ENCODE data around the gene GRK5.
"Not testable (repeated sequence)": the region's sequence is repeated elsewhere in the genome, so short reads cannot be mapped to it uniquely, and the experiment has no call there.

GRK5 gene

DNA sequence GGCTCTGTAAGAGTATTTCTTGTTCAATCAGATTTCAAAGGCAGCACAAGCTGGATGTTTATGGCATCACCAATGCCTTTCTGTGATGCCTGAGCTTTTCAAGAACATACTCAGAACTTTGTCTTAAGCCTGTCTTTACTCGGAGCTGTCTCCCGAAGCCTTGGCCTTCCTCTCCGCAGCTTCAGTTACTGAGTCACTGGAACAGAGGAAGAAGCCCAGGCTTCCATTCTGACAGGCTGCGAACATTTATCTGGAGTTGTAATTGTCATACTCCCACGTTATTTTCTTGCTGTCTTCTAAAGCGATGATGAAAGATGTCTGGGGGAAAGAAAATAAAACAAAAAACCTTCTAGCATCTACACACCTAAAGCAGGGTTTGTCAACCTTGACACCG lies 43.9 kb downstream of the GRK5 start:
- peak overlapping the region; percentile 7 to 21 for H3K9ac ChIP-seq (ENCODE audit: low read length in 2 of 2)
- no peaks in the 10 kb centered on the region for H3K27me3 ChIP-seq (ENCODE audit: control insufficient read depth in 1 of 2, insufficient read depth in 2 of 2, low read length in 2 of 2)
- H3K9me3 ChIP-seq (ENCODE audit: control insufficient read depth in 2 of 2, low read length in 2 of 2), result no peaks in the 10 kb centered on the region
- peak overlapping the region in 1 of 2 donors; percentile 5 for H3K4me3 ChIP-seq (ENCODE audit: low read length in 2 of 2)
- peak overlapping the region; percentile 91 for H3K27ac ChIP-seq (ENCODE audit: low read length)
- no peaks in the 10 kb centered on the region for H3K36me3 ChIP-seq (ENCODE audit: control insufficient read depth in 2 of 2, insufficient read depth in 2 of 2, low read length in 2 of 2)
- H3K4me1 ChIP-seq (ENCODE audit: control insufficient read depth, insufficient read depth, low read length), result peaks cover 77% of the 10 kb centered on the region

DNA sequence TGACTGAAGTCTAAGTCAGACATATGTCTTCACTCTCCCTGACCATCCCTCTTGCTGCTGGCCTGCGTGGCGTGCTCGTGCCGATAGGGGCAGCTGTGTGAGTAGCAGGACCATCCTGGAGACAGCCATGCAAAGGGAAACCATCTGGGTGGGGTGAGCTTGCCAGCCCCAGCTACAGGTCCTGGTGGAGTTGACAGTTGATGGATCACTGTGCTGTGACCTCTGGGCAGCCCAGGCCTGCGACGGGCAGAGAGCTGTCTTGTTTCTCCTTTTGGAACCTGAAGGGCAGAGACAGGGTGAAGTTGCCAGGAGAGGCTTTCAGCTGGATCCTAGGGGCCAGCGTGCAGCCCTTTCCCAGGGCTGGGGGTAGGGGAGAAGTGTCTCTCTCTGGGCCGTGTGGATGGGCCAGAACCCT lies 44.7 kb downstream of the GRK5 start:
- H3K9me3 ChIP-seq (ENCODE audit: control insufficient read depth in 2 of 2, low read length in 2 of 2), result no peaks in the 10 kb centered on the region
- H3K27ac ChIP-seq (ENCODE audit: low read length), result peak overlapping the region; percentile 91
- H3K4me1 ChIP-seq (ENCODE audit: control insufficient read depth, insufficient read depth, low read length), result peaks cover 70% of the 10 kb centered on the region
- H3K27me3 ChIP-seq (ENCODE audit: control insufficient read depth in 1 of 2, insufficient read depth in 2 of 2, low read length in 2 of 2), result no peaks in the 10 kb centered on the region
- no peak overlapping the region for H3K9ac ChIP-seq (ENCODE audit: low read length in 2 of 2)
- peak overlapping the region in 1 of 2 donors; percentile 5 for H3K4me3 ChIP-seq (ENCODE audit: low read length in 2 of 2)
- no peaks in the 10 kb centered on the region for H3K36me3 ChIP-seq (ENCODE audit: control insufficient read depth in 2 of 2, insufficient read depth in 2 of 2, low read length in 2 of 2)

DNA sequence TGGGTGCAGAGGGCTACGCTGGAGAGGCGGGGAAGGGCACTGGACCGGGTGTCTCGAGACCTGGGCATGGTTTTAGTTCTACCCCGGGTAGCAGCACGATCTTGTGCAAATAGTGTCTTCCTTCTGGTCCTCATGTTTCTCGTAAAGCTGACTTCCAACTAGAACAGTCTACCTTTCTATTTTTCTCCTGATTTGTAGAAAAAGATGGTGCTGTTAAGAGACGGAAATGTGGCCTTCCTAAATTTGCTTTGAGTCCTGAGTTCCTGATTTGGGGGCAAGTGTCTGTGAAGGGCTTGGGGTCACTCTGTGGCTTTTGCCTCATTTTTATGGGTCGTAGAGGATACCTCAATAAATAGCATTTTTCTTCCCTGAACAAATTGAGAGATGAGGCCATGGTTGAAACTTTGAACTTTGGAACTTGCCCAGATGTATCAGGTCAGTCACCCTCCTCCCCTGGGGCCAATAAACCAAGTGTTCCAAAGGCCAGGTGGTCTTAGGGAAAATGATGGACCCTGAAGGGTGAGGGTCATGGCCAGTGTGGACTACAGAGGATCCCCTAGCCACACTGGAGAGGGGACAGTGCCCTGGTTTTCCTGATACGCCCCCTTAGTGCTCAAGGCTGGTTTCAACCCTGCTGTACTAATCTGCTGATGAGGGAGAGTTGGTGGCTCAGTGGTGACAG lies 45.2 kb downstream of the GRK5 start:
- peak overlapping the region; percentile 41 to 47 for H3K4me3 ChIP-seq (ENCODE audit: low read length in 2 of 2)
- H3K27me3 ChIP-seq (ENCODE audit: control insufficient read depth in 1 of 2, insufficient read depth in 2 of 2, low read length in 2 of 2), result no peaks in the 10 kb centered on the region
- H3K9ac ChIP-seq (ENCODE audit: low read length in 2 of 2), result peak overlapping the region; percentile 17 to 47

DNA sequence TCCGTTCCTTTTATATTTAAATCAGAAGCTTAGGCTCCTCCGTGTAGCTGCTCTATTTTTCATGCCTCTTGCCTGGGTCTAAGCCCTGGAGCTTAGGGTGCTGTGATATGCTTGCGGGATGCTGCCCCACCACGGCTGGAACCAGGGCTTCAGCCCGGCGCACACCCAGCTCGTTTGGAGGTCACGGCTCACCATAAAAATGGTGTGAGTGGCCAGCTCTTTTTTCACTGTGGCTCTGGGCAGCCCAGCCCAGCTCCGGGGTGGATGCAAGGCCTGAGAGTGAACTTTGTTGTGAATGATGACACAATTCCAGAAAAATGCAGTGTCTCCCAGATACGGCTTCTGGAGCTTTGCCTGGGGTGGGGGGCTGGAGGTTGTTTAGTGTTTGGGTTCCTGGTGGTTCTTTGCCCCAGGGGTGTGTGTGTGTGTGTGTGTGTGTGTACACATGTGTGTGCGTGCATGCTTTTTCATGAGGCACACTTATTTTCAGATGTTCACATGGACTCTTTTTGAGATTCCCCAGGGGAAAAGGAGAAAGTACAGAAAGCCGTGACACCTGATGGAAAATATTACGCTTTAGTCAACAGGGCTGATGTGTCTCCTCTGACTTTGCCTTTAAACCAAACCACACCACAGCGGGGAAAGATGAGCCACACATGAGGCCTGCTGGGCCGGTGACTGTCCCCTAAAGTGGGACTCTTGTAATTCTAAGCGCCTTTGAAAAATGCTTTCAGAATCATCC lies 46.2 kb downstream of the GRK5 start:
- Histone ChIP-seq H3K27me3 (ENCODE audit: control insufficient read depth in 1 of 2, insufficient read depth in 2 of 2, low read length in 2 of 2) (no peaks in the 10 kb centered on the region), H3K27ac (ENCODE audit: low read length) (peak overlapping the region; percentile 91), H3K4me1 (ENCODE audit: control insufficient read depth, insufficient read depth, low read length) (peaks cover 66% of the 10 kb centered on the region), H3K36me3 (ENCODE audit: control insufficient read depth in 2 of 2, insufficient read depth in 2 of 2, low read length in 2 of 2) (no peaks in the 10 kb centered on the region), H3K9ac (ENCODE audit: low read length in 2 of 2) (peak overlapping the region; percentile 26 to 47), H3K9me3 (ENCODE audit: control insufficient read depth in 2 of 2, low read length in 2 of 2) (no peaks in the 10 kb centered on the region), H3K4me3 (ENCODE audit: low read length in 2 of 2) (peak overlapping the region; percentile 41 to 47)

More for the DNA sequence above, 45.2 kb downstream of the GRK5 start:
- H3K27ac ChIP-seq (ENCODE audit: low read length), result peak overlapping the region; percentile 91
- no peaks in the 10 kb centered on the region for H3K36me3 ChIP-seq (ENCODE audit: control insufficient read depth in 2 of 2, insufficient read depth in 2 of 2, low read length in 2 of 2)
- peaks cover 64% of the 10 kb centered on the region for H3K4me1 ChIP-seq (ENCODE audit: control insufficient read depth, insufficient read depth, low read length)
- H3K9me3 ChIP-seq (ENCODE audit: control insufficient read depth in 2 of 2, low read length in 2 of 2), result no peaks in the 10 kb centered on the region

DNA sequence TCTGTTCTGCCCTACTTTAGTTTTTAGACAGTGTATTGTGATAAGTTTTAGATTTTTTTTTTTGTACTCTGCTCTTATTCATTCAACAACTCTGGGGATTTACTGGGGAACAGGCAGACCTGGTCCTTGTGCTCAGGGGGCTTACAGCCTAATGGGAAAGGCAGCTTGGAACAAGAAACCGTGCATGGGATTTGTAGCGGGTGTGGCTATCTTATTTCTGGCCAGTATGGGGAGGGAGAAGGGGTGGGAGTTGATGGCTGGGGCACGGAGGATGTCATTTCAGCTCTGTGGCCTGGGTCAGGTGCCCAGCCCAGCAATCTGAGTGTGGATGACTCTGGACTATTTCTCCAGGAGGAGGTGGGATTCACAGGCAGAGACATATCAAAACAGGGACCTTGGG lies 47.0 kb downstream of the GRK5 start:
- Histone ChIP-seq H3K27me3 (ENCODE audit: control insufficient read depth in 1 of 2, insufficient read depth in 2 of 2, low read length in 2 of 2) (no peaks in the 10 kb centered on the region), H3K27ac (ENCODE audit: low read length) (peak overlapping the region; percentile 91), H3K9ac (ENCODE audit: low read length in 2 of 2) (peak overlapping the region; percentile 26 to 47), H3K4me3 (ENCODE audit: low read length in 2 of 2) (no peak overlapping the region), H3K36me3 (ENCODE audit: control insufficient read depth in 2 of 2, insufficient read depth in 2 of 2, low read length in 2 of 2) (no peaks in the 10 kb centered on the region), H3K4me1 (ENCODE audit: control insufficient read depth, insufficient read depth, low read length) (peaks cover 66% of the 10 kb centered on the region), H3K9me3 (ENCODE audit: control insufficient read depth in 2 of 2, low read length in 2 of 2) (no peaks in the 10 kb centered on the region)

DNA sequence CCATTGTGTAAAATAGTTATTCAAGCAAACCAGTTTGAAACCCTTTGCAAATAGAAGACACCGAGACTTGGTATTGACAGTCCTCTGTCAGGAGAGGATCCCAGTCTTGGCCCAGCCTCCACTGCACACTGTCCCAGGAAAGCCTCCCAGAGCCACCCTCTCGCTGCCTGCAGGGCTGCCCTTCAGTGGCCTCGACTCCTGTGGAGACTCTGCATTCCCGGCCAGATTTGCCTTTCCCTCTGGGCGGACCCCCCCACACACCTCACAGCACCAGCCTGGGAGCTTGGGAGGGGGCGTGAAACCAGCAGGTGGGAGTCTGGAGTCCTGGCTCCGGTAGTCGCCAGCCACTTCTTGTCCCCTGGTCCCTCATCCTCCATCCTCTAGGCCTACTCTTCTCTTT lies 48.7 kb downstream of the GRK5 start:
- H3K27ac ChIP-seq (ENCODE audit: low read length), result peak overlapping the region; percentile 91
- H3K36me3 ChIP-seq (ENCODE audit: control insufficient read depth in 2 of 2, insufficient read depth in 2 of 2, low read length in 2 of 2), result no peaks in the 10 kb centered on the region
- no peak overlapping the region for H3K9ac ChIP-seq (ENCODE audit: low read length in 2 of 2)
- no peaks in the 10 kb centered on the region for H3K27me3 ChIP-seq (ENCODE audit: control insufficient read depth in 1 of 2, insufficient read depth in 2 of 2, low read length in 2 of 2)
- peaks cover 52% of the 10 kb centered on the region for H3K4me1 ChIP-seq (ENCODE audit: control insufficient read depth, insufficient read depth, low read length)
- H3K9me3 ChIP-seq (ENCODE audit: control insufficient read depth in 2 of 2, low read length in 2 of 2), result no peaks in the 10 kb centered on the region
- H3K4me3 ChIP-seq (ENCODE audit: low read length in 2 of 2), result no peak overlapping the region

DNA sequence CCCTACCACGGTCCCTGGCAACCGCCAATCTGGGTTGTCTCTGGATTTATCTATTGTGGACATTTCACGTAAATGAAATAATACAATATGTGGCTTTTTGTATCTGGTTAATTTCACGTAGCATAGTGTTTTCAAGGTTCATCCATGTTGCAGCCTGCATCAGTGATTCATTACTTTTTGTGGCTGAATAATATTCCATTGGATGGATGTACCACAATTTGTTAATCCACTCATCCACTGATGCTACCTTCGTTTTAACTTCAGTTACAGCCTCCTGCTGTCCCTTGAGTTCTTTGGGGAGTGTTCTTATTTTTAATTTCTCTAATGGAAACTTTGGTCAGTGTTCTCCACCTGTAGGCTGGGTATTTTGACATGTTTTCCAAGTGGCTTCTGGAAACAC lies 49.5 kb downstream of the GRK5 start:
- H3K4me3 ChIP-seq (ENCODE audit: low read length in 2 of 2), result no peak overlapping the region
- H3K4me1 ChIP-seq (ENCODE audit: control insufficient read depth, insufficient read depth, low read length), result peaks cover 43% of the 10 kb centered on the region
- H3K27ac ChIP-seq (ENCODE audit: low read length), result no peak overlapping the region
- H3K36me3 ChIP-seq (ENCODE audit: control insufficient read depth in 2 of 2, insufficient read depth in 2 of 2, low read length in 2 of 2), result no peaks in the 10 kb centered on the region
- H3K27me3 ChIP-seq (ENCODE audit: control insufficient read depth in 1 of 2, insufficient read depth in 2 of 2, low read length in 2 of 2), result no peaks in the 10 kb centered on the region
- H3K9me3 ChIP-seq (ENCODE audit: control insufficient read depth in 2 of 2, low read length in 2 of 2), result no peaks in the 10 kb centered on the region
- no peak overlapping the region for H3K9ac ChIP-seq (ENCODE audit: low read length in 2 of 2)

DNA sequence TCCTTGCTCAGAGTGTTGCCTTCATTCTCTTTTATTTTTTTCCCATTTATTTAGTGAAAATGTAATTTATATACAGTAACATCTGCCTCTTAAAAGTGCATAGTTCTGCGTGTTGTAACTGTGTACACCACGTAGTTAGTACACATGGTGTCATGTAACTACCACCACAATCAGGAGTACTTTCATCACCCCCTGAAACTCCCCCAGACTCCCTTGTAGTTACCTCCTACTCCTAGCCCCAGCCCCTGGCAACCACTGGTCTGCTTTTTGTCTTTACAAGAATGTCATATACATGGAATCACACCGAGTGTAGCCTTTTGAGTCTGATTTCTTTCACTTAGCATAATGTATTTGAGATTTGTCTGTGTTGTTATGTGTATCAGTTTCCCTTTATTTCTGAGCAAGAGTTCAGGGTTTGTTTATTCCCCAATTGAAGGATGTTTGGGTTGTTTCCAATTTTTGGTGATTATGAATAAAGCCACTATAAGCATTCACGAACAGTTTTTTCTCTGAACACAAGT lies 50.6 kb downstream of the GRK5 start:
- Histone ChIP-seq H3K9ac (ENCODE audit: low read length in 2 of 2) (no peak overlapping the region), H3K4me1 (ENCODE audit: control insufficient read depth, insufficient read depth, low read length) (peaks cover 32% of the 10 kb centered on the region), H3K27ac (ENCODE audit: low read length) (peak overlapping the region; percentile 0), H3K4me3 (ENCODE audit: low read length in 2 of 2) (no peak overlapping the region), H3K9me3 (ENCODE audit: control insufficient read depth in 2 of 2, low read length in 2 of 2) (no peaks in the 10 kb centered on the region), H3K36me3 (ENCODE audit: control insufficient read depth in 2 of 2, insufficient read depth in 2 of 2, low read length in 2 of 2) (no peaks in the 10 kb centered on the region), H3K27me3 (ENCODE audit: control insufficient read depth in 1 of 2, insufficient read depth in 2 of 2, low read length in 2 of 2) (no peaks in the 10 kb centered on the region)

DNA sequence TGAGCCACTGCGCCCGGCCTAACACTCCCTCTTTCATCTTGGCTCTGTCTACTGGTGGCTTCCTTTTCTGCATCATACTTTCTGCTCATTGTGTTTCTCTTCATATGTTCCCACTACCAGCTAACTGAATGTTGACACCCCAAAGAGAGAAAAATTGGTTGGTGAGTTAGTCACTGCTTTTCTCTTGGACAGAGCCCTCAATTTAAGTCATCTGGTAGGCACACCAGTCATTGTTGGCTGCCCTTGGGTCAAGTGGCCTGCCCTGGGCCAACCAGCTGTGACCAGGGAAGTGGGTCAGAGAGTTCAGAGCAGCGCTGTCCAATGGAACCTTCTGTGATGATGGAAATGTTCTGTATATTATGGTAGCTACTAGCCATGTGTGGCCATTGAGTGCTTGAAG lies 52.0 kb downstream of the GRK5 start:
- Histone ChIP-seq H3K9ac (ENCODE audit: low read length in 2 of 2) (no peak overlapping the region), H3K4me1 (ENCODE audit: control insufficient read depth, insufficient read depth, low read length) (peaks cover 23% of the 10 kb centered on the region), H3K9me3 (ENCODE audit: control insufficient read depth in 2 of 2, low read length in 2 of 2) (no peaks in the 10 kb centered on the region), H3K27ac (ENCODE audit: low read length) (no peak overlapping the region), H3K4me3 (ENCODE audit: low read length in 2 of 2) (no peak overlapping the region), H3K36me3 (ENCODE audit: control insufficient read depth in 2 of 2, insufficient read depth in 2 of 2, low read length in 2 of 2) (peaks cover 0 to 3% of the 10 kb centered on the region in 2 donors), H3K27me3 (ENCODE audit: control insufficient read depth in 1 of 2, insufficient read depth in 2 of 2, low read length in 2 of 2) (no peaks in the 10 kb centered on the region)

DNA sequence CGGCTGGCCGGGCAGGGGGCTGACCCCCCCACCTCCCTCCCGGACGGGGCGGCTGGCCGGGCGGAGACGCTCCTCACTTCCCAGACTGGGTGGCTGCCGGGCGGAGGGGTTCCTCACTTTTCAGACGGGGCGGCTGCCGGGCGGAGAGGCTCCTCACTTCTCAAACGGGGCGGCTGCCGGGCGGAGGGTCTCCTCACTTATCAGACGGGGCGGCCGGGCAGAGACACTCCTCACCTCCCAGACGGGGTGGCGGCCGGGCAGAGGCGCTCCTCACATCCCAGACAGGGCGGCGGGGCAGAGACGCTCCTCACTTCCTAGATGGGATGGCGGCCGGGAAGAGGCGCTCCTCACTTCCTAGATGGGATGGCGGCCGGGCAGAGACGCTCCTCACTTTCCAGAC lies 53.6 kb downstream of the GRK5 start:
- H3K4me3 ChIP-seq (ENCODE audit: low read length in 2 of 2); H3K27me3 ChIP-seq (ENCODE audit: control insufficient read depth in 1 of 2, insufficient read depth in 2 of 2, low read length in 2 of 2); H3K27ac ChIP-seq (ENCODE audit: low read length); H3K9ac ChIP-seq (ENCODE audit: low read length in 2 of 2); H3K36me3 ChIP-seq (ENCODE audit: control insufficient read depth in 2 of 2, insufficient read depth in 2 of 2, low read length in 2 of 2); H3K9me3 ChIP-seq (ENCODE audit: control insufficient read depth in 2 of 2, low read length in 2 of 2): not testable (repeated sequence)
- H3K4me1 ChIP-seq (ENCODE audit: control insufficient read depth, insufficient read depth, low read length), result peaks cover 15% of the 10 kb centered on the region
